Kidney epithelial cell (primary cell): Measurements from ENCODE around the gene GDPGP1. TPM values are rescaled to one million over a fixed set of nuclear protein-coding genes. Genes with fewer than 3 reads are reported as not detected.

Source experiments
- DNase-seq: peaks from one replicate; pipeline ENCODE4 v3.0.0-alpha.2; 2010; ENCODE audit warnings: low read depth
- H3K27me3 ChIP-seq: 2 replicates; pipeline ENCODE4 v1.6.0; 2011; ENCODE audit warnings: low read length; ENCODE audit not compliant: control insufficient read depth, insufficient read depth
- H3K36me3 ChIP-seq: 2 replicates; pipeline ENCODE4 v1.5.1; 2011; ENCODE audit warnings: low read length; ENCODE audit not compliant: control insufficient read depth, insufficient read depth
- H3K4me3 ChIP-seq: 2 replicates; pipeline ENCODE4 v1.5.1; 2011; ENCODE audit warnings: low read depth, mild to moderate bottlenecking, control low read depth, low read length
- total RNA-seq: library from RNA; depleted of rRNA; stranded (reverse); fragments of >200 nt; gene quantifications from 2 replicates; pipeline ENCODE4 v1.2.3, GENCODE V29; 2015
- TF ChIP-seq, protein P1 (sequence below): IDR thresholded peaks from 2 replicates; pipeline ENCODE4 v1.5.1; 2011; ENCODE audit warnings: mild to moderate bottlenecking, moderate library complexity, low read length, control low read depth, inconsistent platforms; ENCODE audit not compliant: insufficient read depth, poor library complexity, severe bottlenecking

GDPGP1 gene
- total RNA-seq, 1 donor from 2014 or later, result 8.1 TPM

DNA sequence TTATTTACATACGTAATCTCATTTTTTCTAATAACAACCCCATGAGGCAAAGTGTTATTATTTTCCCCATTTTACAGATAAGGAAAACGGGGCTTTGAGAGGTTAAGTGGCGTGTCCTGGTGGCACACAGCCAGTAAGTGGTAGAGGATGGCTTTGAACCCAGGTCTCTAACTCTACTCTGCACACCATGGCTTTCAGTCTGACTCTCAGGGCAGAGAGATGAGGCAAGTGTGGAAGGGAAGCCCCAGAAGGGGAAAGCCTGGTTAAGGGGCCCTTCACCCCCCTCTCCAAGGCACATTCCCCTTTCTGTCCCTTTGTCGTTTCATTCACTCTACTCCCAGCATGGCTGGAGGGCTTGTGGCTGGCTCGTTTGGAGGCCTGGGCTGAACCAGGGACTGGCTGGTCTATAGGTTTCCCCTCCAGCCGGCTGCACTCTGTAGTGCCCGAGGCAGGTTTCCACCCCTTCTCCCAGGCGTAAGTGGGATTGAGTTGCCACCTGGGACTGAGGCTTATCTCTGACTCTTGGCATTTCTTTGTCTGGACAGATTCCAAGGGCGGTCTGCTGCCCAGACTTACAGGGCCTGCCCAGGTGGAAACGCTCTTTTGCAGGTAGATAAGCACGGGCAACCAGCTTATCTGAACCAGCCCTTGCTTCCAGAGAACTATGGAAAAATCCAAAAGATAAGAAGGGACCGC lies 20.7 kb upstream of the GDPGP1 start:
- Histone ChIP-seq H3K36me3 (peaks cover 1% of the 10 kb centered on the region), H3K4me3 (no peak overlapping the region), H3K27me3 (no peaks in the 10 kb centered on the region)
- TF ChIP-seq, protein P1, sequence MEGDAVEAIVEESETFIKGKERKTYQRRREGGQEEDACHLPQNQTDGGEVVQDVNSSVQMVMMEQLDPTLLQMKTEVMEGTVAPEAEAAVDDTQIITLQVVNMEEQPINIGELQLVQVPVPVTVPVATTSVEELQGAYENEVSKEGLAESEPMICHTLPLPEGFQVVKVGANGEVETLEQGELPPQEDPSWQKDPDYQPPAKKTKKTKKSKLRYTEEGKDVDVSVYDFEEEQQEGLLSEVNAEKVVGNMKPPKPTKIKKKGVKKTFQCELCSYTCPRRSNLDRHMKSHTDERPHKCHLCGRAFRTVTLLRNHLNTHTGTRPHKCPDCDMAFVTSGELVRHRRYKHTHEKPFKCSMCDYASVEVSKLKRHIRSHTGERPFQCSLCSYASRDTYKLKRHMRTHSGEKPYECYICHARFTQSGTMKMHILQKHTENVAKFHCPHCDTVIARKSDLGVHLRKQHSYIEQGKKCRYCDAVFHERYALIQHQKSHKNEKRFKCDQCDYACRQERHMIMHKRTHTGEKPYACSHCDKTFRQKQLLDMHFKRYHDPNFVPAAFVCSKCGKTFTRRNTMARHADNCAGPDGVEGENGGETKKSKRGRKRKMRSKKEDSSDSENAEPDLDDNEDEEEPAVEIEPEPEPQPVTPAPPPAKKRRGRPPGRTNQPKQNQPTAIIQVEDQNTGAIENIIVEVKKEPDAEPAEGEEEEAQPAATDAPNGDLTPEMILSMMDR, result no peak
- no peak for DNase-seq

DNA sequence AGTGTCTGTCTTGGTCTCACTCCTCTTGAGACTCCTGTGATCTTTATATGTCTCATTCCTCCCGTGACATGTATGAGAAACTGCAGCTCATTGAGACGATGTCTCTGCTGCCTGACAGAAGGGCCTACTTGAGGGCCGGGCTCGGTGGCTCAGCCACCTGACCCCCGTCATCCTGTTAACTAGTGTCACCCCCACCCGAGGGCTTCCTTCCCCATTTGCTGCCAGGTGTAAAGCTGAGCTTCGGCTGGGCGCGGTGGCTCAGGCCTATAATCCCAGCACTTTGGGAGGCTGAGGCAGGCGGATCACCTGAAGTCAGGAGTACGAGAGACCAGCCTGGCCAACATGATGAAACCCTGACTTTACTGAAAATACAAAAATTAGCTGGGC lies 20.2 kb upstream of the GDPGP1 start:
- TF ChIP-seq, protein P1, result no peak
- DNase-seq, result no peak
- Histone ChIP-seq H3K36me3 (peaks cover 1% of the 10 kb centered on the region), H3K27me3 (no peaks in the 10 kb centered on the region), H3K4me3 (no peak overlapping the region)

DNA sequence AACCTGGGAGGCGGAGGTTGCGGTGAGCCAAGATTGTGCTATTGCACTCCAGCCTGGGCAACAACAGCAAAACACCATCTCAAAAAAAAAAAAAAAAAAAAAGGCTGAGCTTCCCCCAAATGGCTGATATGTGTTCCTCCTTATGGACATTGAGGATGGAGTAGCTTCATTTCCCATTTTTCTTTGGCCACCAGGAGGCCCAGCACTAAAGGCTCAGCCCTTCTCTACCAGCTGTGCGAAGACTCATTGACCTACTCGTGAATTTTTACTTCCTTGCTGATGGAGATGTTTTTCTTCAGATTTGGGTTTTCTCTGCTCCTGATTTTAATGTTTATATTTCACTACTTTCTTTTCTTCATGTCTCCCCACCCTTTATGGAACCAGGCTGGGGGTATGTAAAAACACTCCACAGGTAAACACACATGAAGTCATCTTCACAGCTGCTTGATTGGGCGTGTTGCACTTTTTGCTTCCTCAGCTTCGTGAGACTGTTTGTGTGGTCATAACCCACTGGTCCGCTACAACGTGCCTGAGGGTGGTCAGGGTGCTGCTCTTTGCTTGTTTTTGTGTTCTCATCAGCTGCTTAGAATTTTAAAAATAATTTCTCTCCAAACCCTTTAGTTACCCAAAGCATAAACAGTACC lies 19.3 kb upstream of the GDPGP1 start:
- Histone ChIP-seq H3K36me3 (peaks cover 1% of the 10 kb centered on the region), H3K27me3 (no peaks in the 10 kb centered on the region), H3K4me3 (no peak overlapping the region)
- TF ChIP-seq, protein P1, result peak; percentile 44
- no peak for DNase-seq

DNA sequence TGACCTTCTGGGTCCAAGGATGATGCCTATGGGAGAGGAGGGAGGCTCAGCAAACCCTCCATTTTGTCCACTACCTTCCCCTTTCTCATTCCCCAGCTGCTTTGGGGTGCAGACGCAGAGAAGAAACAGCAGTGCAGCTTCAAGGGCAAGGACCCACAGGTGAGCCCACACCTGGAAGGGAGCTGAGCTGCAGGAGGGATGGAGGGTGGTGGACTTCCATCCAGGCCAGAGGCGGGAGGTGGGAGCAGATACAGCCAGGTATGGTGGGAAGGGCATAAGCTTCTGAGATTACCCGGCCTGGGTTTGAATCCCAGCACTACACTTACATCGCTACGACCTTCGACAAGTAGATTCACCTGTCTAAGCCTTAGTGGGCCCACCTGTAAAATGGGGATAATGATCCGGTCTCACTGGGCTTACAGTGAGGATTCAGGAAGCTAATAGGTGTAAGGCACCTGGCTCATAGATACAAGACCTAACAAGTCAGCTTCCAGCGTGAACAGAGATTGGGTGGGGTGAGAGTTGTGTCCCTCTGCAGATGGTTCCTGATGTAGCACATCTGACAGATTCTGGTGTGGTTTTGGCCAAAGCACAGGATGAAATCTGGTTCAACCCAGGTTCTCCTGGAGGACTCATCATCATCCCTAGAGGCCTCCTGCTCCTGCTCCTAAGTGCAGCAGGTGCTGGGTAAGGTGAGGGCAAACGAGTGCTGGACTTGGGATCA lies 16.2 kb upstream of the GDPGP1 start:
- no peak for DNase-seq
- TF ChIP-seq, protein P1, result no peak
- Histone ChIP-seq H3K4me3 (no peak overlapping the region), H3K36me3 (peaks cover 3% of the 10 kb centered on the region), H3K27me3 (no peaks in the 10 kb centered on the region)

- H3K36me3 ChIP-seq, result peaks cover 3% of the 10 kb centered on the region
- no peak for DNase-seq
- no peak overlapping the region for H3K4me3 ChIP-seq
- no peaks in the 10 kb centered on the region for H3K27me3 ChIP-seq
- TF ChIP-seq, protein P1, result peak; percentile 75
These were observed 14.4 kb upstream of the GDPGP1 start for GRCh38 chr15:90219421-90220141.
